ENCODE results near the gene PRODH2. TPM values are rescaled to one million over a fixed set of nuclear protein-coding genes. Genes with fewer than 3 reads are reported as not detected.
A peak's percentile ranks its signal among the peaks of the same experiment; 100 is the strongest.

PRODH2 gene
- total RNA-seq, 6 donors from 2014 or later = not detected

- H3K27ac ChIP-seq = no peak overlapping the region
- TF ChIP-seq CTCF (IDR thresholded peaks at IDR 0.05) = no peak
- TF ChIP-seq POLR2A (IDR thresholded peaks at IDR 0.05) = no peak
- TF ChIP-seq POLR2AphosphoS5 (IDR thresholded peaks at IDR 0.05) = no peak
- TF ChIP-seq EP300 (IDR thresholded peaks at IDR 0.05) = no peak
- H3K9me3 ChIP-seq = no peaks in the 10 kb centered on the region
- H3K4me1 ChIP-seq = no peaks in the 10 kb centered on the region
- no peak overlapping the region for H3K4me3 ChIP-seq
- H3K27me3 ChIP-seq = no peaks in the 10 kb centered on the region
- H3K36me3 ChIP-seq = peaks cover 0 to 25% (median 12%) of the 10 kb centered on the region in 4 donors
- 92 to 94% methylated on average over 13 to 29 of the region's 31 CpGs for WGBS, 2 donors
- DNase-seq (peak in 1 of 2 donors; percentile 61), ATAC-seq (ENCODE audit: low FRiP score in 2 of 2) (no peak)
Observed at GRCh38 chr19:35786299-35787160, 26.1 kb downstream of the PRODH2 start.

GRCh38 chr19:35785339-35785627 lies 27.4 kb downstream of the PRODH2 start:
- TF ChIP-seq EP300 (IDR thresholded peaks at IDR 0.05) (no peak), POLR2A (IDR thresholded peaks at IDR 0.05) (no peak), POLR2AphosphoS5 (IDR thresholded peaks at IDR 0.05) (no peak), CTCF (IDR thresholded peaks at IDR 0.05) (no peak)
- Histone ChIP-seq H3K36me3 (peaks cover 0 to 37% (median 18%) of the 10 kb centered on the region in 4 donors), H3K4me3 (no peak overlapping the region), H3K9me3 (no peaks in the 10 kb centered on the region), H3K4me1 (no peaks in the 10 kb centered on the region), H3K27me3 (no peaks in the 10 kb centered on the region), H3K27ac (no peak overlapping the region)
- no peak for DNase-seq
- ATAC-seq (ENCODE audit: low FRiP score in 2 of 2) = no peak
- WGBS, 2 donors = 91 to 92% methylated on average over 3 to 6 of the region's 10 CpGs

GRCh38 chr19:35784503-35785338 lies 27.9 kb downstream of the PRODH2 start:
- TF ChIP-seq POLR2A (IDR thresholded peaks at IDR 0.05) (no peak), CTCF (IDR thresholded peaks at IDR 0.05) (no peak), POLR2AphosphoS5 (IDR thresholded peaks at IDR 0.05) (no peak), EP300 (IDR thresholded peaks at IDR 0.05) (no peak)
- Histone ChIP-seq H3K9me3 (no peaks in the 10 kb centered on the region), H3K36me3 (peaks cover 0 to 40% (median 23%) of the 10 kb centered on the region in 4 donors), H3K27ac (no peak overlapping the region), H3K27me3 (no peaks in the 10 kb centered on the region), H3K4me1 (no peaks in the 10 kb centered on the region), H3K4me3 (no peak overlapping the region)
- DNase-seq = peak in 1 of 2 donors; percentile 75
- WGBS, 2 donors = 89 to 90% methylated on average over 17 to 18 of the region's 45 CpGs
- ATAC-seq (ENCODE audit: low FRiP score in 2 of 2) = no peak

GRCh38 chr19:35783469-35784434 lies 28.9 kb downstream of the PRODH2 start:
- Histone ChIP-seq H3K4me3 (no peak overlapping the region), H3K27ac (no peak overlapping the region), H3K9me3 (no peaks in the 10 kb centered on the region), H3K27me3 (no peaks in the 10 kb centered on the region), H3K4me1 (no peaks in the 10 kb centered on the region), H3K36me3 (peaks cover 0 to 44% (median 23%) of the 10 kb centered on the region in 4 donors)
- ATAC-seq (ENCODE audit: low FRiP score in 2 of 2) (no peak), DNase-seq (peak in 1 of 2 donors; percentile 76)
- TF ChIP-seq CTCF (IDR thresholded peaks at IDR 0.05) = no peak
- TF ChIP-seq POLR2AphosphoS5 (IDR thresholded peaks at IDR 0.05) = no peak
- WGBS, 2 donors = 88 to 89% methylated on average over 22 to 26 of the region's 28 CpGs
